SK-N-MC (cell line): ENCODE results near the gene ELFN2.

Source experiments
- EZH2 ChIP-seq: fragments of 200-600 bp; sonication (generic); IDR thresholded peaks from one replicate; pipeline ENCODE4 v1.6.1; 2017; ENCODE audit warnings: antibody characterized with exemption
- POLR2AphosphoS5 ChIP-seq: IDR thresholded peaks from 2 replicates; pipeline ENCODE4 v1.6.1; 2012; ENCODE audit warnings: mild to moderate bottlenecking, low read depth, low read length, borderline replicate concordance

- TF ChIP-seq POLR2AphosphoS5: no peak
- TF ChIP-seq EZH2: no peak
Measured at GRCh38 chr22:37368058-37368457, 59.2 kb downstream of the ELFN2 start.
